GM23248 (cell line): ENCODE data around the gene AK5.

ENCODE experiments used
- EZH2 ChIP-seq: fragments of 200-600 bp; sonication (generic); IDR thresholded peaks from 2 replicates; pipeline ENCODE4 v1.6.1; 2018; ENCODE audit warnings: antibody characterized with exemption, mild to moderate bottlenecking; ENCODE audit not compliant: insufficient read depth, poor library complexity, severe bottlenecking
- EZH2phosphoT487 ChIP-seq: fragments of 200-600 bp; sonication (generic); IDR thresholded peaks from 2 replicates; pipeline ENCODE4 v1.6.1; 2018; ENCODE audit warnings: antibody characterized with exemption, moderate library complexity, mild to moderate bottlenecking, low read depth; ENCODE audit not compliant: insufficient read depth

DNA sequence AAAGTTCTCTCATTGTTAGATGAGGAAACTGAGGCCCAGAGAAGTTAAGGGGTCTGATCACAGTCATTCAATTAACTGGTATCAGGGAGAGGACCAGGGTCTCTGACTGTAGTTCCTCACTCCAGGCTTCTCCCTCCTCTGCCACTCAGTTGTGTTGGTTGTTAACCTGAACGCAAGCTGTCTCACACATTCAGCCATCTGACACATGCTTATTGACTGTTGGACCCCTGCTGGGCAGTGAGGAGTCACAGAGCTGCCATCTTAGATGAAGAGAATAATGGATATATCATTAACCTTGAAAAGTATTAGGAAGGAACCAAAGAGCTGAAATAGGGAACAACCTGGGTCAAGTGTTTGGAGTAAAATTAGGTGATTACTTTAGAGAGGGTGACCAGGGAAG, 205.8 kb downstream of the AK5 start:
- TF ChIP-seq EZH2 (no peak), EZH2phosphoT487 (no peak)
